Vagina (tissue), 2 donors: ENCODE results near the gene SHCBP1. TPM values are rescaled to one million over a fixed set of nuclear protein-coding genes. Genes with fewer than 3 reads are reported as not detected.

Experiments used
- DNase-seq, 2 donors: peaks; one replicate each; pipeline ENCODE4 v3.0.0-alpha.2; 2017; ENCODE audit errors: extremely low spot score in 2 of 2
- H3K27ac ChIP-seq: fragments of 200-600 bp; sonication (generic); one replicate; pipeline ENCODE4 v1.5.1; 2019
- H3K27me3 ChIP-seq: fragments of 200-600 bp; sonication (generic); one replicate; pipeline ENCODE4 v1.5.1; 2019
- H3K36me3 ChIP-seq, 2 donors: fragments of 200-600 bp; sonication (generic); one replicate each; pipeline ENCODE4 v1.5.1; 2017 to 2019
- H3K4me1 ChIP-seq: fragments of 200-600 bp; sonication (generic); one replicate; pipeline ENCODE4 v1.5.1; 2019
- H3K4me3 ChIP-seq, 2 donors: fragments of 200-600 bp; sonication (generic); 1 replicate in 1 of 2; 2 replicates in 1 of 2; pipeline ENCODE4 v1.5.1; 2016 to 2019
- H3K9me3 ChIP-seq: fragments of 200-600 bp; sonication (generic); one replicate; pipeline ENCODE4 v1.5.1; 2019
- CTCF ChIP-seq, 3 experiments: fragments of 450-650 bp in 2 of 3; fragments of 200-600 bp in 1 of 3; sonication (generic) in 1 of 3; IDR thresholded peaks; one replicate each; pipeline ENCODE4 v1.5.1; 2017 to 2019; ENCODE audit warnings: antibody characterized with exemption in 3 of 3, mild to moderate bottlenecking in 2 of 3, moderate library complexity in 2 of 3
- POLR2A ChIP-seq, 2 donors: fragments of 450-650 bp; IDR thresholded peaks; one replicate each; pipeline ENCODE4 v1.6.1; 2017; ENCODE audit warnings: antibody characterized with exemption in 2 of 2, mild to moderate bottlenecking in 2 of 2, moderate library complexity in 2 of 2
- POLR2AphosphoS5 ChIP-seq, 2 donors: sonication (generic); formaldehyde crosslinking; IDR thresholded peaks; one replicate each; pipeline ENCODE4 v1.9.0; 2017; ENCODE audit warnings: antibody characterized with exemption in 2 of 2, mild to moderate bottlenecking in 2 of 2, low read depth in 1 of 2; ENCODE audit not compliant: insufficient read depth in 1 of 2
- intact Hi-C: fragments of 100-400 bp; cut with DNase I; formaldehyde crosslinking; loops from one replicate; pipeline ENCODE4 v1.15.1; 2023
- small RNA-seq: library from RNA; depleted of rRNA; stranded (forward); fragments of <200 nt; gene quantifications from one replicate; pipeline ENCODE3, GENCODE V24; 2016
- total RNA-seq: library from RNA; depleted of rRNA; stranded (reverse); fragments of >200 nt; gene quantifications from one replicate; pipeline ENCODE4 v1.2.3, GENCODE V29; 2016

SHCBP1 gene
- total RNA-seq, 1 donor from 2014 or later = 0.74 TPM

DNA sequence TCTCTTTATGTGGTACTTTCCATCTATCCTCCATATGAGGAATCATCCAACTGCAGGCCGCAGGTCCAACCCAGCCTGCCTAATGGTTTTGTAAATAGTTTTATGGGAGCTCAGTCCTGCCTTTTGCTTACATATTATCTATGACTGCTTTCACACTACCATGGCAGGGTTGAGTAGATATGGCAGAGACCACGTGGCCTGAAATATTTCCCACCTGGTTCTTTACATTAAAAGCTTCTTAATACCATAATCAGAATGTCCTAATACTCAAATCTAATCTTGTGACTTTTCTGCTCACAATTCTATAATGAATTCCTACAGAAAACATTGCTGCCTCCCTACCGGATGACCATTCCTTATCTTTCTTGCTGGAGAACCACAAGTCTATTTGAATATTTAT is 71.7 kb downstream of the SHCBP1 start:
- H3K27me3 ChIP-seq = no peaks in the 10 kb centered on the region
- intact Hi-C loops = no loop called here
- no peaks in the 10 kb centered on the region for H3K9me3 ChIP-seq
- DNase-seq = no peak
- H3K4me3 ChIP-seq = no peak overlapping the region
- H3K4me1 ChIP-seq = no peaks in the 10 kb centered on the region
- H3K27ac ChIP-seq = no peak overlapping the region
- H3K36me3 ChIP-seq = no peaks in the 10 kb centered on the region
- TF ChIP-seq POLR2A (IDR thresholded peaks at IDR 0.05) (no peak), CTCF (IDR thresholded peaks at IDR 0.05) (no peak), POLR2AphosphoS5 (IDR thresholded peaks at IDR 0.05; ENCODE audit: insufficient read depth in 1 of 2, low read depth in 1 of 2) (no peak)

Small RNA genes within 50 kb of the gene (small RNA-seq; reads per million reads assigned to genes)
- not detected for gene RNU6-845P

Other genes starting within 250 kb of the SHCBP1 start
- 63.3 TPM for gene VPS35, start 67.8 kb upstream of the SHCBP1 start, total RNA-seq
- 2.2 TPM for gene ORC6, start 68.3 kb upstream of the SHCBP1 start, total RNA-seq
- 0.25 TPM for gene MYLK3, start 127.0 kb upstream of the SHCBP1 start, total RNA-seq
- 7.9 TPM for gene C16orf87, start 209.8 kb upstream of the SHCBP1 start, total RNA-seq